ENCODE measurements around the gene SKOR1. TPM values are rescaled to one million over a fixed set of nuclear protein-coding genes. Genes with fewer than 3 reads are reported as not detected.

Gene SKOR1, protein sequence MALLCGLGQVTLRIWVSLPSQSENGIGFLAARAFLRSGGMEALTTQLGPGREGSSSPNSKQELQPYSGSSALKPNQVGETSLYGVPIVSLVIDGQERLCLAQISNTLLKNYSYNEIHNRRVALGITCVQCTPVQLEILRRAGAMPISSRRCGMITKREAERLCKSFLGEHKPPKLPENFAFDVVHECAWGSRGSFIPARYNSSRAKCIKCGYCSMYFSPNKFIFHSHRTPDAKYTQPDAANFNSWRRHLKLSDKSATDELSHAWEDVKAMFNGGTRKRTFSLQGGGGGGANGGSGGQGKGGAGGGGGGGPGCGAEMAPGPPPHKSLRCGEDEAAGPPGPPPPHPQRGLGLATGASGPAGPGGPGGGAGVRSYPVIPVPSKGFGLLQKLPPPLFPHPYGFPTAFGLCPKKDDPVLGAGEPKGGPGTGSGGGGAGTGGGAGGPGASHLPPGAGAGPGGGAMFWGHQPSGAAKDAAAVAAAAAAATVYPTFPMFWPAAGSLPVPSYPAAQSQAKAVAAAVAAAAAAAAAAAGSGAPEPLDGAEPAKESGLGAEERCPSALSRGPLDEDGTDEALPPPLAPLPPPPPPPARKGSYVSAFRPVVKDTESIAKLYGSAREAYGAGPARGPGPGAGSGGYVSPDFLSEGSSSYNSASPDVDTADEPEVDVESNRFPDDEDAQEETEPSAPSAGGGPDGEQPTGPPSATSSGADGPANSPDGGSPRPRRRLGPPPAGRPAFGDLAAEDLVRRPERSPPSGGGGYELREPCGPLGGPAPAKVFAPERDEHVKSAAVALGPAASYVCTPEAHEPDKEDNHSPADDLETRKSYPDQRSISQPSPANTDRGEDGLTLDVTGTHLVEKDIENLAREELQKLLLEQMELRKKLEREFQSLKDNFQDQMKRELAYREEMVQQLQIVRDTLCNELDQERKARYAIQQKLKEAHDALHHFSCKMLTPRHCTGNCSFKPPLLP
- total RNA-seq: under 1 TPM in 1 of 2 donors, not detected in 1; 0.12 TPM

DNA sequence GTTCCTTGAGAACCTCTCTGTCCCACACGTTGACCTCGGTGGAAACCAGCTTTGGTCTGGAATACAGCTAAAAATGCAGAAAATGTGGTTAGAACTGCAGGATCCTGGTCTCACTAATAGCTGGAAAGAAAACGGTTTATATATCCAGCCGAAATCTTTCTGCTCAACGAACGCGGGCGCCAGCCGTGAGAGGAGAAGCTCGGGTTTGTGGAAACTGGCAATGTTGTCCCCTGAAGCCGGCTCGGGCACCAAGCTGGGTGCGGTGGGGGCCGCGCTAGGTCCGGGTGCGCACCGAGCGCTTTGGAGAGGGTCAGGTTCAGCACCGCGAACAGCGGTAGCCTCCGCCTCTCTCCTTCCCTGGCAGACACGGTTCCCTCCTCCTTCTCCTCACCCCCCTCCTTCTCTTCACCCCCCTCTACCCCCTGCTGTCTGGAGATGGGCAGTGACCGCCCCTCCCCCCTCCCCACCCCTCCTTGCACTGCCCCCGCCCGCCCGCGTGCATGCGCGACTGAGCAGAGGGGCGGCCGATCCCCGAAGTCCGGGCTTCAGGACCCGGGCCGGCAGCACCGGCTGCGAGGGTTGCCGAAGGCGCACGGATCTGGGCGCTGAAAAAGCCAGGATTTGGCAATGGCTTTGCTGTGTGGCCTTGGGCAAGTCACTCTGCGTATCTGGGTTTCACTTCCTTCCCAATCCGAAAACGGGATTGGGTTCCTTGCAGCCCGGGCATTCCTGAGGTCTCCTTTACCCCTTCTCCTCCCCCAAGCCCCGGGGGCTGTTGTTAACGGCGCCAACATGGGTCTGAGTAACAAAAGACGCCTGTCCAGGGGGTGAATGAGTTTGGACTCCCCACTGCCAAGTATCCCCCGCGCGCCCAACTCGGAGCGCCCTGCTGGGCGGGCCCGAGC is at the start of gene SKOR1:
Gene SKOR1 (plus strand): TSS at position 534 of the 905 bp plus-strand sequence. CDS start 94 bp downstream, at position 628.
- H3K4me3 ChIP-seq: peak within 1 kb of the TSS in 1 of 2 donors; percentile 16

DNA sequence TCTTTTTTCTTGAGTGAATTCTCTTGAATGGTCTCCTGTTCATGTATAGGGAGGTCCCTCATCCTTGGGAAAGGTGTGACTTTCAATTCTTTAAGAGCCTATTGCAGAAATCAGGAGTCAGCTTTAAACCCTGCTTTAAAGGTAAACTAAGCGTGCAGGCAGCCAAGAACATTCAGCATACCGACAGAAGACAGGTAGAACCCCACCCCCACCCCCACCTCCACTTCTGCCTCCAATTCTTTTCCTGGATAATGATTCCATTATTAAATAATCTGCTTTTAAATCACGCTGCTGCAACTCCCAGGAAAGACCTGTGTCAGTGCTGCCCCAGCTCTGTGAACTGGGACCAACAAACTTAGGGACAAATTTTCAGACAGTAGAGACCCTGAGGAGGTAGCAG is 49.3 kb upstream of the SKOR1 start:
- DNase-seq (ENCODE audit: low spot score): no peak
- Histone ChIP-seq H3K36me3 (no peaks in the 10 kb centered on the region), H3K4me1 (no peaks in the 10 kb centered on the region), H3K9me3 (no peaks in the 10 kb centered on the region), H3K4me3 (no peak overlapping the region), H3K27ac (no peak overlapping the region), H3K27me3 (no peaks in the 10 kb centered on the region)
- TF ChIP-seq, protein P1, sequence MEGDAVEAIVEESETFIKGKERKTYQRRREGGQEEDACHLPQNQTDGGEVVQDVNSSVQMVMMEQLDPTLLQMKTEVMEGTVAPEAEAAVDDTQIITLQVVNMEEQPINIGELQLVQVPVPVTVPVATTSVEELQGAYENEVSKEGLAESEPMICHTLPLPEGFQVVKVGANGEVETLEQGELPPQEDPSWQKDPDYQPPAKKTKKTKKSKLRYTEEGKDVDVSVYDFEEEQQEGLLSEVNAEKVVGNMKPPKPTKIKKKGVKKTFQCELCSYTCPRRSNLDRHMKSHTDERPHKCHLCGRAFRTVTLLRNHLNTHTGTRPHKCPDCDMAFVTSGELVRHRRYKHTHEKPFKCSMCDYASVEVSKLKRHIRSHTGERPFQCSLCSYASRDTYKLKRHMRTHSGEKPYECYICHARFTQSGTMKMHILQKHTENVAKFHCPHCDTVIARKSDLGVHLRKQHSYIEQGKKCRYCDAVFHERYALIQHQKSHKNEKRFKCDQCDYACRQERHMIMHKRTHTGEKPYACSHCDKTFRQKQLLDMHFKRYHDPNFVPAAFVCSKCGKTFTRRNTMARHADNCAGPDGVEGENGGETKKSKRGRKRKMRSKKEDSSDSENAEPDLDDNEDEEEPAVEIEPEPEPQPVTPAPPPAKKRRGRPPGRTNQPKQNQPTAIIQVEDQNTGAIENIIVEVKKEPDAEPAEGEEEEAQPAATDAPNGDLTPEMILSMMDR (IDR thresholded peaks at IDR 0.05): no peak

More for the DNA sequence above, at the start of gene SKOR1:
- H3K27ac ChIP-seq: no peak within 1 kb of the TSS
- H3K4me1 ChIP-seq: peaks cover 0 to 88% of the 10 kb centered on the region in 2 donors
- no peaks in the 10 kb centered on the region for H3K36me3 ChIP-seq
- peaks cover 72 to 99% of the 10 kb centered on the region in 2 donors for H3K27me3 ChIP-seq
- H3K9me3 ChIP-seq: no peaks in the 10 kb centered on the region
- TF ChIP-seq, protein P1 (IDR thresholded peaks at IDR 0.05): no peak
- no peak for DNase-seq (ENCODE audit: low spot score)

DNA sequence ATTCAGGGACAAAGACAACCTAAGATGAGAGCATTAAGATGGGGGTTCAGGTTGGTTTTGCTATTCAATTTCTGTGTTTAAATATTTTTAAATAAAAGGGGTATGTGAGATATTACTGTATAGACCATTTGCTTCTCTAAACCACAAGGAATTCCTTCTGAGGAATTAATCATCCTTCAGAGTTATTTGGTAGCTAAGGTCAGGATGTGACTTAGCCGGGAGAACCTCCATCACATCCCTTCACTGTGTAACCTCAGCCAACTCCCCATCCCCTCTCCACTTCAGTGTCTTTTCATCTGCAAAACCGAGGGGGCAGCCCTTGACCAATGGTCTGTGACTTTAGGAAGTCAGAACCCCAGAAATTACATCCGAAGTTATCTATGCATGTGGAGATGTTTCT is 48.7 kb upstream of the SKOR1 start:
- no peak overlapping the region for H3K4me3 ChIP-seq
- TF ChIP-seq, protein P1 (IDR thresholded peaks at IDR 0.05): no peak
- no peak overlapping the region for H3K27ac ChIP-seq
- DNase-seq (ENCODE audit: low spot score): no peak
- H3K27me3 ChIP-seq: no peaks in the 10 kb centered on the region
- H3K36me3 ChIP-seq: no peaks in the 10 kb centered on the region
- H3K4me1 ChIP-seq: no peaks in the 10 kb centered on the region
- H3K9me3 ChIP-seq: no peaks in the 10 kb centered on the region

DNA sequence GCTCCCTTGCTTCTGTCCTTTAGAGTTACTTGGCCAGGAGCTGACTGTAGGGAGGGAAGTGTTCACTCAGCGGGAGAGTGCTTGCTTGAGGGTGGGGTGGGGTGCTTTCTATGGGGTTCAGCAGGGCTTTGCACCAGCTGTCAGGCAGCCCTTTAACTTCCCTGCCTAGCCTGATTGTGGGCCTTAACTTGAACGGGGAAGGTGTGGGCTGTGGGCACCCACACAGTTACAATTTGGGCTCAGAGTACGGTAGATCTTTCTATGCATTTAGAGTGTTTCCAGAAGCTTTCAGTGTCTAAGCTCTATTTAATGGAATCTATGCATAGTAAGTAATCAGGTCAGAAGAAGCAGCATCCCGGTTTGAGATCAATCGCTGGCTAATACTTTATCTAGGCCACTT is 48.2 kb upstream of the SKOR1 start:
- DNase-seq (ENCODE audit: low spot score): no peak
- Histone ChIP-seq H3K27ac (no peak overlapping the region), H3K36me3 (no peaks in the 10 kb centered on the region), H3K4me3 (no peak overlapping the region), H3K27me3 (no peaks in the 10 kb centered on the region), H3K9me3 (no peaks in the 10 kb centered on the region), H3K4me1 (no peaks in the 10 kb centered on the region)
- TF ChIP-seq, protein P1 (IDR thresholded peaks at IDR 0.05): no peak

DNA sequence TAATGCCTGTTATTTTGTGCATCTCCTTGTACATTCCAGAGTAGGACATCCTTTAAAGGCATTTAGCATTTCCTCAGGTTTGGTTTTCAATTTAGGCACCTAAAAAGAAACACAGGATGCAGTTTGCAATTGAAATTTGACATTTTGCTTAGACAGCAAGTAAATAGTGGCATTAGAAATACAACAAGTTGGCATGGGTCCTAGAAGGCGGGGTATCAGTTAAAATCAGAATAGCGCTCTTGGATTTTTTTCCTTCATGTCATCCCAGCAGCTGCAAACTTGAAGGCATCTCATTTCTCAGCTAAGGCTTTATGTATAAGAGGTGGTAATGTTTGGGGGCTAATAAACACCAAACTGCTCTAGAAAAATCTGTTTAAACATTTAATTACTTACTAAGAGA is 47.5 kb upstream of the SKOR1 start:
- no peak for DNase-seq (ENCODE audit: low spot score)
- Histone ChIP-seq H3K9me3 (no peaks in the 10 kb centered on the region), H3K27ac (no peak overlapping the region), H3K4me3 (no peak overlapping the region), H3K27me3 (no peaks in the 10 kb centered on the region), H3K36me3 (peaks cover under 1% of the 10 kb centered on the region), H3K4me1 (no peaks in the 10 kb centered on the region)
- TF ChIP-seq, protein P1 (IDR thresholded peaks at IDR 0.05): no peak

Measured in right atrium auricular region (tissue), 2 donors.